Stimulated activated CD8-positive, alpha-beta memory T cell treated with anti-CD3 and anti-CD28 coated beads, Interleukin-4, amount 100 ng/mL, for 48 hours (primary cell): Measurements from ENCODE around the gene MAPKAPK3.

Experiments
- DNase-seq: peaks from one replicate; pipeline ENCODE4 v3.0.0-alpha.2; 2020

MAPKAPK3 gene

DNA sequence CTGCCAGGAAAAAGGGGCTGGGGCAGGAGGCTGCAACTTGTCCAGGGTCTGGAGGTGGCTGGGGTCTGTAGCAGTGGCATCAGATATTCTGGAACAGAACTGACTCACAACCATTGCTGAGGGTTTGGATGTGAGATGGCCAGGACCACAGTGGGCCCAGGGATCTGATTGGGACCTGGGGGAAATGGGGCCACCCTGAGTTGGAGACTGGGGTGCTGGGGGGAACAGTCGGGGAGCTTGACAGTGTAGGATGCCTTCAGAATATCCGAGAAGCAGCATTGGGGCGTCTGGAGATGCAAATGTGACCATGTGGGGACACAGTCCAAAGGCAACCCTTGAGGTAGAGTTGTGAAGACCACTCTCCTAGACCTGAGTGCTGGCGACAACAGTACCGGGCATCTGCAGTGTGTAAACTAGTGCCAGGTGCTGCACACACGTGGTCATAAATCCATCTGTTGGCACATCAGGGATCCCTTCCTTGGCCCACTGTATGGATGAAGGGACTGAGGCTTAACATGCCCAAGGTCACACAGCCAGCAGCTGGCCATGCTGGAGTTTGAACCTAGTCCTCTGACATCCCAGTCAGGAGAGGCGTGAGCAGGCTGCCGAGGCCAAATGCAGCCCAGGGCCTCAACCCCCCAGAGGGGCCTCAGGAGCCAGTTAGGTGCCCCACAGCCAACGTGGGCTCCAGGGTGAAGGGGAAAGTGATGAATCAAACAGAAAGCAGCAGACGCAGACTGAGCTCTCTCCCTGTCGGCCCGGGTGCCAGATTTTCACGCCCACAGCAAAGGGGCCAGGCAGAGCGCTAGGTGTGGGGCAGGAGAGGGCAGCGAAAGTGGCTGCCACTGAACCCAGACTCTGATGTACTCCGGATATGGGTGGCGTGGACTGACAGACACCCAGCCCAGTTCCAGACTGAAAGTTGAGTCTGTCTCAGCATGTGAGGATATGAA lies 28.9 kb upstream of the MAPKAPK3 start:
- DNase-seq, result peak; percentile 90

DNA sequence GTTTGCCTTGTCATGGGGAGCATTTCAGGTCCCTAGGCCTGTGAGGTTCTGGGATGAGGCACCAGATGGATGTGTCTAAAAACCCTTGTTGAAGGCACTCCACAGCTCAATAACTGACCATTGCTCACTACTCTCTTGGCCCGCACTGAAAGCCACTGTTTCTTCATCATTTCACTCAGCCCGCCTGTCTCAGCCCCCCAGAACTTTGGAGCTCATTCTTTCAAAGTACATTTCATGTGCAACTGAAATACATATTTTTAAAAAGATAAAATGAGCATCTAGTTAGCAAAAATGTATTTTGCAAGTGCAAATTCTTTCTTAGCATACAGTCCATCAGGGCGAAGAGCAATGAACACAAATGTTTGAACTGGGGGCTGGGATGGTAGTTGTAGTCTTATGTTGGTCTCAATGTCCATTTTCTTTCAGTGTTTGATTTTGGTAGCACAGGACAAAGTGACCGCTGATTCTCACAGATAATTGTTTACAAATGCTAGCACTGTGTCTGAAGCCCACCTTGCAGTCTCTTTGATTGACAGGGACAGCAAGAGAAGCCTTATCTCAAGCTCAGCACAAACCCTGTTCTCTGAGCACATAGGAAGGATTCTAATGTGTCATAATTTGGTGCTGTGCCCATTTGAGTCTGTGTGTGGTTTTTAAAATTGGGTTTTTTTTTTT lies 28.1 kb upstream of the MAPKAPK3 start:
- no peak for DNase-seq

DNA sequence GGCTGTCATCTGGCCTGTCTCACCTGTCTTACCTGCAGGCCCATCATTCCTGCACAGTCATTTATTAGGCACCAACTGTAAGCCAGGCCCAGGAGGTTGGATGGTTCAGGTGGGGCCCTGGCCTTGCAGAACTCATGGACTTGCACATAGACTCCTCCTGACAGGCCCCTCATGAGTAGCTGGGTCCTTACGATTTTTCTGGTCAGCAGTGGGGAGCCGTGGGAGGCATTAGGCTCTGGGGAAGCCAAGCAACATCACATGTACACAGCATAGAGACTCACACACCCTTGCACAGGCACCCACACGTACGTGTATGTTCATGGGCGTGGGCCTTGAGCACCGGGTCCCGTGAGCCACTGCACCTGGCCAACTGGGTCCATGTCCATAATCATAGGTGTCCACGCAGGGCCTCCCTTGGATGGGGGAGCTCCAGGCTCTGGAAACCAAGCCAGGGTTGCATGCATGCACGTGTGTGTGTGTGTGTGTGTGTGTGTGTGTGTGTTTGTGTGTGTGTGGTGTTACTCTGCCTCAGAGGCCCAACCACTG lies 25.7 kb upstream of the MAPKAPK3 start:
- DNase-seq, result peak; percentile 68

DNA sequence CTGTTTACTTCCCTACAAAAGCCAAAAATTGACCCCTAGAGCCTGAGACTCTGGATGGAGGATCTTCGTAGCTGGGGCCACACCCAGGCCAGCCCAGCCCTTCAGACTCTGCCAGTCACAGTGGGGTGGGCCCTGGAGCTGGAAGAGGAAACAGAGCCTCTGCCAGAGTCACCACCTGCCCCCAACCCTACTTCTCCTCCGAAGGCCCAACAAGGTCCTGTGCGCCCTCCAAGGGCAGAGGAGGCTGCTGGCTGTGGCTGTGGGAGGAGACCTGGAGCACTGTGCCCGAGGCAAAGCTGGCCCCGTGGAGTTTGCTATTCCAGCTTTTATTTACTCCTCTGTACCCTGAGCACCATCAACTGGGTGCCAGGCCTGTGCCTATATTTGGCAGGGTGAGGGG lies 24.4 kb upstream of the MAPKAPK3 start:
- DNase-seq, result peak; percentile 66

DNA sequence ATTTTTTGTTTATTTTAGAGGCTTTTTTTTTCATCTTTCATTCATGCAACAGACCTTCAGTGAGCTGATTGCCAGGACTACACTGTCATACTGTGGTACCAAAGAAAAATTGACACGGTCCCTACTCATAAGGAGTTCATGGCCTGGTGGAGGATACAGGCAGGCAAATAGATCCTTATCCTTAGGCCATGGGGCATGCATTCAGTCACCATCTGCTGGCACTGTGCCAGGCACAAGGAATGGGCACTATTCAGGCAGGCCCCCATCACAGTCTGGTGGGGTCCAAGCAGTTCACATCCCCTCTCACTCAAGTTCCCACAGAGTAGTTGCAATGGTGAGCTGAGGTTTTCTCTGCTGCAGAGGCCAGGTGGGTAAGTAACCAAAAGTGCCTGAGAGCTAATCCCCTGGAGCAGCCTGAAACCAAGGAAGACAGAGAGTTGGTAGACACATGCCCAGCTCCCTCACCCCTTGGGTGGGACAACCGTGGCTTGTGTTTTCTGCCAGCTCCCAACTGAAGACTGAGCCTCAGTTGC lies 22.6 kb upstream of the MAPKAPK3 start:
- peak; percentile 57 for DNase-seq

DNA sequence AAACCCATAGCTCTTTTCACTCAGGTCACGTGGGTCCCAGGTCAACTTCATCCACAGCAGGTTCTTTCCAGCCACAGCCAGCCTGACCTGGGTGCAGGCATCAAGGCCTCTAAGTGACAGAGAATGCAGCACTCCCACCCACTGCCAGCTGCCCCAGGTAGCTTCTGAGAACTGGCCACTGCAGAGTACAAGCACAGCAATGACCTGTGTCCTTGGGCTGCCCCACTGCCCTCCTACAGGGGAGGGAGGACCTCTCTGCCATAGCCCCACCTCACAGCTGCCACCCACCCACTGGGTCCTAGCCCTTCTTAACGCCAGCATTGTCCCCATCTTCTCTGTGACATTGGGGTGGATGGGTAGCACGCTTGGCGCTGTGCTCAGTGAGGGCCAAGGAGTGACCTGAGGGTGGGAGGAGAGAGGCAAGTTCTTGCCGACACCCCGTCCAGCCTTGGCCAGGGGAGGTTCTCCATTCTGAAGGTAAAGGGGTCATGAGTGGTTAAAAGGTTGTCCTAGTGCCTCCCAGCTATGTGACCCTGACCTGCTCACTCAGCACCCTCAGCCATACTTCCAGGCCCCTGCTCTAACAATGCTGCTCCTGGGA lies 17.7 kb upstream of the MAPKAPK3 start:
- DNase-seq, result no peak

DNA sequence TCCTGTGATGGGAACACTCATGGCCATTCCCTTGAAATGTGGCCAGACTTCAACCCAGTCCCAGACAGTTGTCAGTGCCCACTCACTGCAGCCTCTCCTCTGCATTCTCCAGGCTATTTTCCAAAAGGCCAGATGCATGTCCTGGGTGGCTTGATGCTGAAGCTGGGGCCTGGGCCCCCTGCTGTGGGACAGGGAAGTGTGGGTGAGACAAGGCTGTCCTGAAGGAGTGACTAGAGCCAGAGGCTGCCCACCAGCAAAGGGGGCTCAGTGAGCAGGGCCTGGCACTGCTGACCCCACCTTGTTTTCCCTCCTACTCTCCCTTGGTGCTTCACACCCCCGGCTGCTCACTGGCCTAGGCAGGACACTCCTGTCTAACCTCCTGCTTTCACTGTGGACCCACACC lies 17.2 kb upstream of the MAPKAPK3 start:
- no peak for DNase-seq

DNA sequence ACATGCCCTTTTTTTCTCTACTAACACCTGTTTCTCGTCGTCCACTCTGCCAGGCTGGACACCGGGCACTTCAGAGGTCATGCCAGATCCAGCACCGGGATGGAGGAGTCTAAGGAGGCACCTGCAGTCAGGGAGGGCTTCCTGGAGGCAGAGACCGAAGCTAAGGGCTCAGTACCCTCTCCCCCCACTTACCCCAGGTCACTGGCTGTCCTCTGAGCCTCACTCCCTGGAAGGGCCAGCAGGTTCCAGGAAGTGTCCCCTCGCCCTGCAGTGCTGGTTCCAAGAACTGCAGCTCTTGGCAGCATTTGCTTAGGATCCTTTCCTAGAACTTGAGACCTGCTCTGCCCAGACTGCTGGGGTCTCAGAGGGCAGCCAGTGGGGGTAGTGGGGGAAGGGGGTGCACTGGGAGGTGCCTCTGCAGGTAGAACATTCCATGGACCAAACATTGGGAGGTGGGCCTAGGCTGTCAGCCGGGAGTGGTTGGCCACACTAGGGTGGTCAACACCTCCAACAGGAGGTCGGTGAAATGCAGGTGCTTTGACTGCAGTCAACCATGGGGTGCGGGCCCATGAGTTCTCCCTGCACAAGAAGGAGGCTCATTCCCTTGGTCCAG lies 16.7 kb upstream of the MAPKAPK3 start:
- DNase-seq, result peak; percentile 73

DNA sequence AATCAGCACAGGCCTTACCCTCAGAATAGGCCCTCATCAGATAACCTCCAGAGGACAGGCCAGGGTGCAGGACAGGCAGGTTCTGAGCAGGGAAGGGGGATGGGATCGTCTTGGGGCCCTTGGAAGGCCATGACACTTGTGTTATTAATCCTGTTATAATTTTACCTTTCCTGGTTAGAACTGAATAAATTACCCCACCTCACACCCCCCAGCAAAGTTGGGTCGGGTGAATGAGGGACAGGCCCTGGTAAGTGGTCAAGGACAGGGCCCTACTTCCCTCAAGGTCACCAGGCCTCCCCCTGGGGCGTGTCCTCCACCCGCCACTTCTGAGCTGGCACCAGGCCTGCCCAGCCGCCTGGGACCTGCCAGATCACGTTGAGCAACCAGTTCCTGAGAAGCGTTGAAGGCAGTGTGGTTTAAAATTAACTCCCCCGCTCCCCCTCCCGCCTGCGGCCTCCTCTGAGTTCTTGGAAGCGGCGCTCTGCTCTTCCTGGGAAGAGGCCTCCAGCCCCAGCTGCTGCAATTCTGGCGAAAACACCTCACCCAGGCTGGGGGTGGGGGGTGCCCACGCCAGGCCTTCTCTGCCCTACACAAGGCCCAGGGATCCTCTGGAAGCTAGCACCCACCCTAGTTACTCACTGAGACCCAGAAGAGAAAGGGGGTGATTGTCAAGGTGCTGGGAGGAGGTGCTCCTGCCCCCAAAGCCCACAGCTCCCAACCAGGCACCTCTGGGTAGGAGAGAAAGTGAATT lies 15.9 kb upstream of the MAPKAPK3 start:
- DNase-seq, result peak; percentile 94

DNA sequence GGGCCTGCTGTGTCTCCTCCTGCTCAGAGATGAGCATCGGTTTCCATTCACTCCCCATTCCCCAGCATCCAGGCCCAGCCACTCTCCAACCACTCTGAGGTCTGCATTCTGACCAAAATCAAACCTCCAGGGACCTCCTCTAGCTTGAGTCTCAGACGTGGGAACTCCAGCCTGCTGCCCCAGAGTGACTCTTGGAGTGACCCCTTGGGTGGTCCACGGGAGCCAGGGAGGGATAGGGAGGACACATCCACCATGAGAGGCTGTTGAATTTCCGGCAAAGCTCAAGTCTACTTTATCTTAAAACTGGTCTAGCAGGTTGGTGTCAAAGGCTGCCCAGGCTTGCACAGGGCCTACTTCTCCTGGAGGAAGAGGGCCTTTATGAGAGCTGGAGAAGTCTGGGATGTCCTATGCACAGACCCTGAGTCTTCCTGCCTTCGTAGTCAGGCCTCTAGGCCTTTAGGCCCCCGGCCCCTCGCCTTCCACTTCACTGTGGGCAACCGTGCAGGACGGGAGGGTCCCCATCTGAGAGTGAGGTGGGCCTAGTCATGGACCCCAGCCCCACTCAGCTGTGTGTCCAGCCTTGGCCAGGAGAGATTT lies 14.3 kb upstream of the MAPKAPK3 start:
- no peak for DNase-seq

DNA sequence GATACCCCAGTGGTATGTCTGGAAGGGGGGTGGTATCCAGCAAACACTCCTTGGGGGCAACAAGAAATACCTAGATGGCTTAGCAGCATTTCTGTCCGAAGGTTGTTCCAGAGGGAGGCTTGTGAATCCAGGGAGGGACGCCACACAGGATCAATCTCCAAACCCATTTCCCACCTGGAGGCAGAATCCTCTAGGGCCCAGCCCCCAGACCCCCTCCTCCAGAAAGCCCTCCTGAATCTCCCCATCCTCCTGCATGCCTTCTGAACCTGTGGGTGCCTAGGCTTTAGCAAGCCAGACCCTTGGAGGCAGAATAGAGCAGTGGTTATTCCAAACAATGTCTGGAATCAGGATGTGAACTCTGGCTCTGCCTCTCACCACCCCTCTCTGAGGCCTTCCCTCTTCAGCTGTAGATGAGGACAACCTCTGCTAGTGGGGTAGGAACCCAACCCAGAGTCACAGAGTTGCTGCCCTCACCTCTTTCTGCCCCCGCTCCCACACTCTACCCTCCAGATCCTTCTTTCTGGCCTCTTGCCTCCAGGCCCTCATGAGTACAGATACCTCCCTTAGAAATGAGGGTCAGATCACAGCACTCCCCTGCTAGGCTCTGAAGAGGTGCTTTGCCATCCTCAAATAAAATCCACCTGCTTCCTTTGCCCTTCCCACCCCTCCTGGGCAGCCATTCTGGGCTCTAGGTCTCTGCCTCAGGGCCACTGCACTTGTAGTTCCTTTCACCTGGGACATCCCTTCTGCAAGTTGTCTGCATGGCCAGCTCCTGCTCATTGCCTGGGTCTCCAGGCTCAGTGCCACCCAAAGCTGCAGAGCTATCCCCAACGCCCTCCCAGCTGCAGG lies 13.5 kb upstream of the MAPKAPK3 start:
- DNase-seq, result peak; percentile 65

DNA sequence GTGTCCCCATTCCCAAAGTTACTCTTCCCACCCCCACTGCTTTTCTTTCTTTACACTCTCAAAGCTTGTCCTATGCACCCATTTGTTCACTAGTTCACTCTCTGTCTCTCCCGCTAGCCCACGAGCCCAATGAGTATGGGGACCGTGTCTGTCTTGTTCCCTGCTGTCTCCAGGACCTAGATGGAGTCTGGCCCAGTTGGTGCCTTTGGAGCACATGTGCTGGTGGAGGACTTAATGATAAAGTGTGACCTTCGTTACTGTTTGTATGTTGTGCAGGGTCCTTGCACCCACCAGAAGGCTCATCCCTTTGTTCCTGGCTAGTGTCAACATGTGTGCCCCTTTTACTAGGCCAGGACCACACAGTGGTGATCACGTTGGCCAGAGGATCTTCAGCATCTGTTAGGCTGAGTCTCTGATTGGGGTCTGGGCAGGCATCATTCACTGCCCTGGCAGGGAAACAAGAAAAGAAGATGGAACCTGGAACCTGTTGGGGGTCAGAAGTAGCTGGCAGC lies 12.8 kb upstream of the MAPKAPK3 start:
- peak; percentile 56 for DNase-seq

DNA sequence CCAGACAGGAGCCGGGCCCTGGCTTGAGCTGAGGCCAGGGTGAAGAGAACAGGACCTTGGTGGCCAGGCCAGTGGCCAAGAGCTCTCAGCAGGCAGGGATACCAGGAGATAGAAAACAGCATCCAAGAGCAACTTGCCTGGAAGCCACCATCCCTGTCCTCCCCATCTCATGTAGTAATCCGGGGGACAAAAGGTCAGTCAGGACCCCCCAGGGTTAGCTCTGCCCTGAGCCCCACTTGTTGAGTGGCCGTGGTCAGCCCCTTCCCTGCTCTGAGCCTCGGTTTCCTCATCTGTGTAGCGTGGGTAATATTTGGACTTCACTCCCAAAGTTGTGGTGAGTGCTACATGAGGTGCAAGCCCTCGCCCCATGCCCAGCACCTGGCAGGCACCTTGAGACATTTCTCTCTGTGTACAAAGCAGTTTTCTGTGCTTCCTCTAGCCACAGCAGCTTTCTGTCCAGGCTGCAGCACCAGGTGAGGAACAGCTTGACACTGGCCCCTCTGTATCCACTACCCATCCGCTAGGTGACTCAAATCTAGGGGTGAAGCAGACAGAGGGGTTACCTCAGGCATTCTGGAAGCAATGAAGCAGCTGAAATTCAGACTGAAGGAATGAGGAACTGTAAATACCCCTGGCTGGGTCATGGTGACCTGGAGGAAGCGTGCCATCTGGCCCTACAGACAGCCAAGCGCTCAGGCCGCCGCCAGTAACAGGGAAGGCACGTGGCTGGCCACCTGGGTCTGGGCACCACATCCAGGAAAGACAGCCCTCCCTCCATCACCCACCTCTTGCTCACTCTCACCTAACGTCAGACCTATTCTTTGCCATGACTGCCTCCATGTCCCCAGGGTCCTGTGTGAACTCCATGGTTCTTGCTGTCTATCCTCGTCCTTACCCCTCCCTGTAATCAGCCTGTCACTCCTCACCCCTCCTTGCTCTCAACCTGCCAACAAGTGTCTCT lies 12.0 kb upstream of the MAPKAPK3 start:
- DNase-seq, result peak; percentile 62

DNA sequence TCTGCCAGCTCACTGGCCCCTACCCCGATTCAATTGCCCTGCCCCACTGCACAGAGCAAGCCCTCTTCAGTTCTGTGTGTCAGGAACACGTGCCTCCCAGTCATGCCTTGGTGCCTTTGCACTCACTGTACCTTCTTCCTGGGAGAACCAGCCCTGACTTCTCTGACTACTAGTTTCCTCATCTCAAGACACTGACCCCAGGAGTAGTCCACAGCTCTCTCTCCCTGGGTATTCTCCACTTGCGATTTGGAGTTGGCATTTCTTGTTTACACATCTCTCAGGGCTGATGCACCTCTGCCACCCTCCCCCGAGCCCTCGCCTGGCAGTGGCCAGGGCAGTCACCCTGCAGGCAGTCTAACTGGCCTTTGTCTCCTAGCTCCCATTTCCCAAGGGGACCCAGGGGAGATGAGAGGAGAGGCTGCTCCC lies 11.0 kb upstream of the MAPKAPK3 start:
- peak; percentile 58 for DNase-seq

DNA sequence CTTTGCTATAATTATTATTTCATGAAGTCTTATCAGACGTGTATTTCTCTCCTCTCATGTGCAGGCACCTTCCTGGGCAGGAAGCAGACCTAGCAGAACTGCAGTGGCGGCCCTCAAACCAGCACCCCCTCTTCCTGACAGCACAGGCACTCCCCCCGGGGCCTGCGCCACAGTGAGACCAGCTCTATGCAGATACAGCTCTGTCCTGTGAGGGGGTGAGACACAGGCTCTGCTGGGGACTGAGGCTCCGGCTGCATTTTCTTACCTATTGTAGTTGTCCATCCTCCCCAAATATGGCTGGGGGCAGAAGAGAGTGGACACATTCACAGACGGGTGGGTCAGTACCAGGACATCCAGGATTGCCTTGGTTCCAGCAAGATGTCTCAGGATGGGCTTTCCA lies 10.4 kb upstream of the MAPKAPK3 start:
- peak; percentile 65 for DNase-seq

DNA sequence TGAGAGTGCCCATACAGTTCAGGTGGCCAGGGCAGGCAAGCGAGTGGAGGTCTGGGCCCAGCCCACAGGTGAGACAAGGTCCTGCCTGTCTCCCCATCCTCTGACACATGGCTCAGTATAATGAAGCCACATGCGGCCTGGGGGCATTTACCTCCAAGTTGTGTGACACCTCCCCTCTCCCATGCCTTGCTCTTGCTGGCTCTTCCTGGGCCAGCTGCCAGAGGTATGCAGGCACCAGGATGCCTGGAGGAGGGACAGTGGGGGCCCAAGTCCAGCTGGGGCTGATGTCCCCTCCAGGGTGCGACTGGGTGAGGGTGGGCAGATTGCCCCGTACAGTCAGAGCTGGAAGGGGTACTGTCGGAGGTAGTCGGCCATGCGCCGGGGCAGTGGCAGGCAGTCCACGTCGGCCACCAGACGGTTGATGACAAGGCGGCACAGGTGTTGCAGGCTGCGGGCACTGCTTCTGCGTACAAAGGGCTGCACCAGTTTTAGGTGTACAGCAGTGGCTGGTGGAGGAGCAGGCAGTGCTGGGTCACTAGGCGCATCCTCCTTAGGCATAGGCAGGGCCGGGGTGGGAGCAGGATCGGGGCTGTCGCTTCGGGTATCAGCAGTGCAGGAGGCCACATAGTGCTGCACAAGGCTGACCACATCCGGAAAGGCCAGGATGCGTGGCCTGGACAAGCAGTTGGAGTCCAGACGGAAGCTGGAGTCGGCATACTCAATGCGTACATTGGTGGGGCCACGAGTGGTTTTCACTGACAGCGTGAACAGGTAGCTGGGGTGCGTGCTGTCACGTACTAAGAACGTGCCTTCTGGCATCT lies 9.5 kb upstream of the MAPKAPK3 start:
- DNase-seq, result peak; percentile 69

DNA sequence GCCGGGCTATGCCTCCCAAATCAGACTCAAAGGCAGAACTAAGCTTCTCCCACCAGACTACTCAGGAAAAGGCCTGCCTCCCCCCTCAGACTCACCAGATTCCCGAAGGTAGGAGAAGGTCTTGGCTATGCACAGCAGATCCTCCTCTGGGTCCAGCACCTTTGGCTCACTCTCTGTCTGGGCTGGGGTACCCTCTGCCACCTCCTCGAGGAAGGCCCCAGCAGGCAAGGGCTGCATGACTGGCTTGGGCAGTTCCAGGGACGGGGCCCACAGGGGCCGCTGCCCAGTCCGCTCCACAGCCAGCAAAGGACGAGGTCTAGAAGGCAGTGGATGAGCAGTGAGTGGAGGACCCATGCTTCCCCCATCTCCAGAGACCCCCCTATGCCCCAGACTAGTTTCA lies 8.7 kb upstream of the MAPKAPK3 start:
- peak; percentile 54 for DNase-seq
